ENCODE data around the gene KCNH4.
"Not testable (repeated sequence)": the region's sequence is repeated elsewhere in the genome, so short reads cannot be mapped to it uniquely, and the experiment has no call there.

The KCNH4 gene

DNA sequence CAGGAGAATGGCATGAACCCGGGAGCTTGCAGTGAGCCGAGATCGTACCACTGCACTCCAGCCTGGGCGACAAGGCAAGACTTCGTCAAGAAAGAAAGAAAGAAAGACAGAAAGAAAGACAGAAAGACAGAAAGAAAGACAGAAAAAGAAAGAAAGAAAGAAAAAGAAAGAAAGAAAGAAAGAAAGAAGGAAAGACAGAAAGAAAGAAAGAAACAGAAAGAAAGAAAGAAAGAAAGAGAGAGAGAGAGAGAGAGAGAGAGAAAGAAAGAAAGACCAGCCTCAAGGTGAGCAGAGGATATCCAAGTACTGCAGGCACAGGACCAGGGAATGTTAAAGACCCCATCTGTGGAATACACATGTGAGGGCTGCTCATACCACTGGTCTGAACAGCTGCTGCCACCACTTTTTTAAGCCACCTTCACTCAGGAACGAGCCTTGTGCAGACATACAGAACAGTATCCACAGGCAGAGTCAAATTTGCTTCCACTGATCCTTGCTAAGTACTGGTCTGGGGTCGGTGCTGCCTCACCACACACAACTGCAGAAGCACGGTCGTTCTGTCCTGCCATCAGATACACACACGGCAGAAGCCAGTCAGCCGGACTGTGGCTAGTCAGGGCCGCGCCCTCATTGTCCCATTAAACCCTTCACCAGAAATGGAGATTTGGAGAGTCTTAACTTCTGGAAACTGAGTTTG, 33.9 kb downstream of the KCNH4 start:
- TF ChIP-seq GATA1 (IDR thresholded peaks at IDR 0.05; ENCODE audit: low read depth, low read length), result no peak
- no peak for TF ChIP-seq POLR2A (IDR thresholded peaks at IDR 0.05; ENCODE audit: low read length)
- no peak for DNase-seq

DNA sequence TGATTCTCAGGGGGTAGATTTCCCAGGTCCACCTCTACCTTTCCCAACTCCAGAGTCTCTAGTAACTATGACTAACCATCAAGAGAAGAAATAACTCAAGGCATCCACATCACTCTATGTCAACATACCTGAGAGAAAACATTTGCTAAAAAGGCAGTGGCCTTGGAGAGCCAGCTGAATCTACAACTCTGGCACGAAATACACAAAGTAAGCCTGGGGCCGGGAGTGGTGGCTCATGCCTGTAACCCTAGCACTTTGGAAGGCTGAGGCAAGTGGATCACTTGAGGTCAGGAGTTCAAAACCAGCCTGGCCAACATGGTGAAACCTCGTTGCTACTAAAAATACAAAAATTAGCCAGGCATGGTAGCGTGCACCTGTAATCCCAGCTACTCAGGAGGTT, 37.8 kb downstream of the KCNH4 start:
- DNase-seq, result not testable (repeated sequence)

DNA sequence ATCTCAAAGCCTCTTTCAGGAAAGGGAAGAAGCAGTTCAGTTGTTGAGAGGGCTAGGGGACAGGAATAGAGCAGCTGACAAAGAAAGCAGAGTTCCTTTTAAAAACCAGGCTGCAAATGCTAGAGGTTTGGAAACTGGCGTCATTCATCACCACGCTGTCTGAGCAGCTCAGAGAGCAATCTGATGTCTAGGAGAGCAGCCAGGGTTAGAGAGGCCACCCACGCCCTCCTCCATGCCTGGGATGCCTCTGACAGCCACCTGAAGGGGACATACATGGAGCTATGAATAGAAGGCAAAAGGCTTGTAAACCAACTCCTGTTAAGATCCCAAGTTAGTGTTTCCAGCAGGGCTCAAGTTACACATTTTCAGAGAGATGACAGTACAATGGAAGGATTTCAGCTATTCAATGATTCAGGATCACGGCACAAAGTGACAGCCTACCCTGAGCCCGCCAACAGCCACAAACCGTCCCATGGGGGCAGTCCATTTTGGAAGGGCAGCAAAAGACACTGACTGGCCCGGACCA, 38.5 kb downstream of the KCNH4 start:
- DNase-seq, result no peak

DNA sequence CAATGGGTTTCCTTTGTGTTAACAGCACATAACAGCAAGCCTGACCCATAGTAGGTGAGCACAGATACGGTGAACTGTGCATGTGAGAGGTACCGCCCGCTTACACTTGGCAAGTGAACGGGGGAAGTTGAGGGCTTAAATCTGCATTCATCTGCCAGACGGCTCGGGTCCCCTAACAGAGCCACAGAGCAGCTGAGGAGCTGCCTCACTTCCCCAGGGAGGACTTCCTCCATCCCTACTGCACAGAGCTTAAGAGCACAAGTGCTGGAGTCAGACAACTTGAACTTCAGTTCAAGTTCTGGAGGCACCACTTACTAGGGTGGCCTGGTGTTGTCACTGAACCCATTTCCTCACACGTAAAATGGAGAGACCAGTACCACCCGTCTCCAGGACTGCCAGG, 39.6 kb downstream of the KCNH4 start:
- TF ChIP-seq GATA1 (IDR thresholded peaks at IDR 0.05; ENCODE audit: low read depth, low read length) (no peak), POLR2A (IDR thresholded peaks at IDR 0.05; ENCODE audit: low read length) (no peak)
- DNase-seq, result no peak

More for the DNA sequence above, 38.5 kb downstream of the KCNH4 start:
- no peak for TF ChIP-seq POLR2A (IDR thresholded peaks at IDR 0.05; ENCODE audit: low read length)
- no peak for TF ChIP-seq GATA1 (IDR thresholded peaks at IDR 0.05; ENCODE audit: low read depth, low read length)

GRCh38 chr17:42140690-42141089, 40.3 kb downstream of the KCNH4 start:
- not testable (repeated sequence) for DNase-seq

DNA sequence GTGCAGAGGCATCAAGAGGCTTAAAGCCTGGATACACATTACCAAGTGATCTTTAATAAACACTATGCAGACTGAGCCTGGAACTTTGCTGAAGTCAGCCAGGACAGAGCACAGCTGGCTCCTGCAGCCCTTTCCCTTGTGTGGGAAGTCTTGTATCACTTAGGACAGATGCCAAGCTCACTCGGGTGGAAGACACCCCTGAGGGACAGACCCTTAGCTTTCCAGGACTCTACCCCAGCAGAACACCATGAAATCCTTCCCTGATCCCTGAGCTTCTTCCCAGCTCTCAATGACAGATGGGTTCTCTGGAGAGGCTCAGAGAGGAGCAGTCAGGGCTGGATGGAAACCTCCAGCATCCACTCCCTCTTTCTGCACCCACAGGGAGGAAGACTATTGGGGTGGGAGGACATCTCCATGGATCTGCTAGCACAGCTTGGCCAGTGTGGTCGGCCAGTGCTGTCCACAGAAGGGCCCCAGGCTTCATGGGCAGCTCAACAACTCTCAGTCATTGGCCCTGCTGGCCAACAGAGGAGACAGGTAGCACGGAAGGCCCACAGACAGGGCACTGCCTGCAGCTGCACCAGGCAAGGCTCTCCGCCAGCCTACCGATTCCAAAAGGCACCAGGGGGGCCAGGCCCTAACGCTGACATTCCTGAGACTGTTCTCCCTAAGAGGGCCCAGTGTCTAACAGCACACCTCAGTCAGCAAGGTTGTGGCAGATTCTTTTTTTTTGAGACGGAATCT, 42.0 kb downstream of the KCNH4 start:
- no peak for TF ChIP-seq GATA1 (IDR thresholded peaks at IDR 0.05; ENCODE audit: low read depth, low read length)
- no peak for TF ChIP-seq POLR2A (IDR thresholded peaks at IDR 0.05; ENCODE audit: low read length)
- no peak for DNase-seq

- no peak for DNase-seq
- TF ChIP-seq GATA1 (IDR thresholded peaks at IDR 0.05; ENCODE audit: low read depth, low read length) (no peak), POLR2A (IDR thresholded peaks at IDR 0.05; ENCODE audit: low read length) (no peak)
Measured at GRCh38 chr17:42136654-42137051, 44.3 kb downstream of the KCNH4 start.

DNA sequence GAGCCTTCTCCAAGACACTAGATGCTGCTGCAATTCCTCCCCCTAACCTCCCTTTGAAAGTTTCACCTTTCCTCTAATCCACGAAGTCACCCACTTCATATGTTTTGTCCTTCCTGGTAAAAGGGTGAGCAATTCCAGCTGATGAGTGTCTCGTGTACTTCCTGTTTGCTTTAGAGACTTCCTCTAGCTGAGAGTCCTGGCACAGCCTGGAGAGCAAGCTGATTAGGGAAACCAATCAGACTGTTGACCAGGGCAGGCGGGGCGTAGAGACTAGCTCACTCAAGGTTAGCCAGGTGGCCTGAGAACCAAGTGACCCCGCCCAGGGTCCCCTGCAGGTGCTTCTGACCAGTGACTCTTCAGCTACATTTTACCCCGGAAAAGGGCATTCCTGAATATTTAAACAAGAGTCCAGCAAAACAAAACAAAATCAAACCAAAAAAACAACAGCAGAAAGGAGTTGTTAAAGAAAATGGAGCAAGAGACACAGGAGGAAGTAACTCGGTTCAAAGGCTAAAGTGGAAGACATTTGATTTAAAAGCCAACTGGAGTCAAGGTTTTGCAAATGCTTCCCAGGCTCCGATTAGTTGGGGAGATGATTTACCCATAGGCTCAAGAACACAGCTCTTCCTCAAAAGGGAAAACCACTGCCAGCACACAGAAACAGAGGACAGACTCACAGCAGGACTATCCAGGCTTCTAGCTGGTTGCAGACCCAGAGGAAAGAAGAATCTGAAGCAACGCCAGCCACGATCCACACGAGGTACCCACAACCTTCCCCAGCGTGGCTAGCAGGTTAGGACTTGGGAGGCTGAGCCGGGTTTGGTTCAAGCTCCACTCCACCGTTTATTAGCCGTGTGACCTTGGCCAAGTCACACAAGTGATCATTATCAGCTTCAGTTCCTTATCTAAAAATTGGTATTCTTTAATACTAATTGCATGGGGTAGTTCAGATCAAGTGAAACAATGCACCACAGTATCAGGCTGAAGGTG, 45.0 kb downstream of the KCNH4 start:
- DNase-seq, result peak; percentile 21 to 28
- TF ChIP-seq POLR2A (IDR thresholded peaks at IDR 0.05; ENCODE audit: low read length) (no peak), GATA1 (IDR thresholded peaks at IDR 0.05; ENCODE audit: low read depth, low read length) (no peak)

GRCh38 chr17:42135151-42135550, 45.8 kb downstream of the KCNH4 start:
- TF ChIP-seq GATA1 (IDR thresholded peaks at IDR 0.05; ENCODE audit: low read depth, low read length) (no peak), POLR2A (IDR thresholded peaks at IDR 0.05; ENCODE audit: low read length) (no peak)
- no peak for DNase-seq

GRCh38 chr17:42133461-42134041, 47.4 kb downstream of the KCNH4 start:
- TF ChIP-seq GATA1 (IDR thresholded peaks at IDR 0.05; ENCODE audit: low read depth, low read length) (no peak), POLR2A (IDR thresholded peaks at IDR 0.05; ENCODE audit: low read length) (no peak)
- DNase-seq, result peak in 1 of 2 experiments; percentile 43

GRCh38 chr17:42132941-42133340, 48.0 kb downstream of the KCNH4 start:
- peak in 1 of 2 experiments; percentile 28 for DNase-seq
- TF ChIP-seq POLR2A (IDR thresholded peaks at IDR 0.05; ENCODE audit: low read length), result no peak
- TF ChIP-seq GATA1 (IDR thresholded peaks at IDR 0.05; ENCODE audit: low read depth, low read length), result no peak

- no peak for DNase-seq
- no peak for TF ChIP-seq GATA1 (IDR thresholded peaks at IDR 0.05; ENCODE audit: low read depth, low read length)
- TF ChIP-seq POLR2A (IDR thresholded peaks at IDR 0.05; ENCODE audit: low read length), result no peak
Measured at GRCh38 chr17:42131981-42132432, 48.9 kb downstream of the KCNH4 start.

- TF ChIP-seq GATA1 (IDR thresholded peaks at IDR 0.05; ENCODE audit: low read depth, low read length) (no peak), POLR2A (IDR thresholded peaks at IDR 0.05; ENCODE audit: low read length) (no peak)
- no peak for DNase-seq
Measured at GRCh38 chr17:42131232-42131631, 49.7 kb downstream of the KCNH4 start.

Measured in erythroblast (primary cell).